ENCODE results near the gene CEMIP2.

The CEMIP2 gene

GRCh38 chr9:71746023-71746757, 22.1 kb downstream of the CEMIP2 start:
- DNase-seq = no peak

GRCh38 chr9:71744754-71745521, 23.4 kb downstream of the CEMIP2 start:
- DNase-seq = no peak

GRCh38 chr9:71743882-71744281, 24.4 kb downstream of the CEMIP2 start:
- no peak for DNase-seq

GRCh38 chr9:71743217-71743705, 25.1 kb downstream of the CEMIP2 start:
- no peak for DNase-seq

GRCh38 chr9:71742703-71743102, 25.6 kb downstream of the CEMIP2 start:
- no peak for DNase-seq

- DNase-seq = no peak
Observed at GRCh38 chr9:71741926-71742648, 26.2 kb downstream of the CEMIP2 start.

GRCh38 chr9:71740199-71740598, 28.1 kb downstream of the CEMIP2 start:
- DNase-seq = no peak

GRCh38 chr9:71737455-71737854, 30.9 kb downstream of the CEMIP2 start:
- DNase-seq = no peak

- no peak for DNase-seq
Observed at GRCh38 chr9:71736236-71736635, 32.1 kb downstream of the CEMIP2 start.

- DNase-seq = no peak
Observed at GRCh38 chr9:71734950-71735349, 33.4 kb downstream of the CEMIP2 start.

- DNase-seq = no peak
Observed at GRCh38 chr9:71733176-71733575, 35.1 kb downstream of the CEMIP2 start.

GRCh38 chr9:71729816-71730526, 38.3 kb downstream of the CEMIP2 start:
- DNase-seq = no peak

GRCh38 chr9:71726723-71727122, 41.6 kb downstream of the CEMIP2 start:
- DNase-seq = no peak

- DNase-seq = peak in 1 of 2 experiments; percentile 29
Observed at GRCh38 chr9:71725590-71726338, 42.5 kb downstream of the CEMIP2 start.

- no peak for DNase-seq
Observed at GRCh38 chr9:71721855-71722254, 46.5 kb downstream of the CEMIP2 start.

- no peak for DNase-seq
Observed at GRCh38 chr9:71719562-71719961, 48.8 kb downstream of the CEMIP2 start.

GRCh38 chr9:71719088-71719487, 49.2 kb downstream of the CEMIP2 start:
- DNase-seq = no peak

- DNase-seq = no peak
Observed at GRCh38 chr9:71716138-71716909, 52.0 kb downstream of the CEMIP2 start.

GRCh38 chr9:71710856-71711255, 57.5 kb downstream of the CEMIP2 start:
- no peak for DNase-seq

GRCh38 chr9:71710201-71710600, 58.1 kb downstream of the CEMIP2 start:
- DNase-seq = no peak

GRCh38 chr9:71709384-71709783, 58.9 kb downstream of the CEMIP2 start:
- no peak for DNase-seq
